HG03439 (cell line): ENCODE results near the gene GPR146.

Experiments
- ATAC-seq: cut with Tn5 transposase; IDR thresholded peaks from one replicate; pipeline ENCODE4 v1.9.1; 2021; ENCODE audit warnings: mild to moderate bottlenecking, moderate library complexity; ENCODE audit not compliant: unreplicated experiment

GPR146 gene

GRCh38 chr7:1041551-1042491 lies 2.5 kb upstream of the GPR146 start:
- ATAC-seq, result no peak

GRCh38 chr7:1042492-1042833 lies 1.9 kb upstream of the GPR146 start:
- ATAC-seq, result no peak

GRCh38 chr7:1043552-1044188 lies 676 bp upstream of the GPR146 start:
- ATAC-seq, result no peak

- ATAC-seq, result no peak
Observed at GRCh38 chr7:1045069-1046063, 1.0 kb downstream of the GPR146 start.

- ATAC-seq, result no peak
Observed at GRCh38 chr7:1046722-1047679, 2.7 kb downstream of the GPR146 start.

GRCh38 chr7:1049006-1049741 lies 4.8 kb downstream of the GPR146 start:
- ATAC-seq, result no peak

- no peak for ATAC-seq
Observed at GRCh38 chr7:1049801-1050200, 5.5 kb downstream of the GPR146 start.

- ATAC-seq, result no peak
Observed at GRCh38 chr7:1050254-1050906, 6.0 kb downstream of the GPR146 start.

GRCh38 chr7:1050956-1051690 lies 6.8 kb downstream of the GPR146 start:
- ATAC-seq, result no peak

GRCh38 chr7:1052031-1052818 lies 7.9 kb downstream of the GPR146 start:
- no peak for ATAC-seq

- ATAC-seq, result no peak
Observed at GRCh38 chr7:1053002-1053411, 8.7 kb downstream of the GPR146 start.

GRCh38 chr7:1053816-1054370 lies 9.5 kb downstream of the GPR146 start:
- no peak for ATAC-seq

- ATAC-seq, result no peak
Observed at GRCh38 chr7:1054438-1054837, 10.1 kb downstream of the GPR146 start.

- no peak for ATAC-seq
Observed at GRCh38 chr7:1054861-1055450, 10.6 kb downstream of the GPR146 start.

- no peak for ATAC-seq
Observed at GRCh38 chr7:1055491-1055955, 11.2 kb downstream of the GPR146 start.

GRCh38 chr7:1055956-1056784 lies 11.8 kb downstream of the GPR146 start:
- no peak for ATAC-seq
